H1 (cell line): ENCODE data around the gene NID1. TPM values are rescaled to one million over a fixed set of nuclear protein-coding genes. Genes with fewer than 3 reads are reported as not detected.

ENCODE experiments used
- ATF2 ChIP-seq: IDR thresholded peaks from 2 replicates; pipeline ENCODE4 v1.6.1; 2012; ENCODE audit warnings: low read length, inconsistent platforms
- CHD1 ChIP-seq: IDR thresholded peaks from 2 replicates; pipeline ENCODE4 v1.6.1; 2012; ENCODE audit warnings: low read depth, low read length, improper control_type of control experiment
- EZH2 ChIP-seq: fragments of 200-600 bp; sonication (generic); IDR thresholded peaks from 2 replicates; pipeline ENCODE4 v1.7.1; 2012; ENCODE audit warnings: low read depth, mild to moderate bottlenecking, moderate library complexity, low read length, inconsistent platforms; ENCODE audit not compliant: severe bottlenecking
- RAD21 ChIP-seq, 2 experiments: IDR thresholded peaks in 1 of 2; conservative IDR thresholded peaks in 1 of 2; 2 replicates each; pipeline ENCODE4 v1.6.1; 2011; ENCODE audit warnings: low read depth in 2 of 2, low read length in 2 of 2, improper control_type of control experiment in 1 of 2, inconsistent platforms in 1 of 2, mild to moderate bottlenecking in 1 of 2, moderate library complexity in 1 of 2
- SIRT6 ChIP-seq: IDR thresholded peaks from one replicate; pipeline ENCODE4 v1.7.1; 2012; ENCODE audit warnings: low read length, inconsistent platforms
- SP1 ChIP-seq: IDR thresholded peaks from 2 replicates; pipeline ENCODE4 v1.6.1; 2011; ENCODE audit warnings: low read depth, low read length
- TAF1 ChIP-seq: IDR thresholded peaks from 2 replicates; pipeline ENCODE4 v1.6.1; 2011; ENCODE audit warnings: mild to moderate bottlenecking, low read depth, low read length
- TAF7 ChIP-seq: optimal IDR thresholded peaks from 2 replicates; pipeline ENCODE3; 2011; ENCODE audit warnings: low read depth, mild to moderate bottlenecking, inconsistent platforms, low read length, moderate library complexity, borderline replicate concordance
- TCF12 ChIP-seq: IDR thresholded peaks from 2 replicates; pipeline ENCODE4 v1.6.1; 2011; ENCODE audit warnings: low read depth, mild to moderate bottlenecking, low read length
- polyA plus RNA-seq, 7 experiments: library from polyadenylated mRNA; depleted of rRNA in 3 of 7; stranded (reverse) in 5 of 7; unstranded in 2 of 7; fragments of >200 nt in 5 of 7; fragments of 200-250 nt in 2 of 7; gene quantifications; 1 replicate in 5 of 7; 2 replicates in 1 of 7; 4 replicates in 1 of 7; pipeline versions ENCODE4 v1.2.1 to v1.2.3, GENCODE V29; 2011 to 2013; ENCODE audit warnings: missing spikeins in 2 of 7, mixed read lengths in 2 of 7
- total RNA-seq: library from RNA; stranded (reverse); fragmentation: NEBNext Ultra II Directional; extraction: Animal tissue kit (Norgen Biotek cat#: 25700); gene quantifications from 2 replicates; pipeline ENCODE4 v1.2.1, GENCODE V29; 2021

Gene NID1
- total and polyA plus RNA-seq, 2 of the 8 experiments (the other 6 are each of a cell fraction or from before 2014, with no cell fraction given) = 20.9 to 25.4 TPM

- TF ChIP-seq TAF7 = no peak
- no peak for TF ChIP-seq CHD1
- TF ChIP-seq ATF2 = no peak
- TF ChIP-seq SP1 = no peak
- no peak for TF ChIP-seq TAF1
- no peak for TF ChIP-seq SIRT6
- TF ChIP-seq TCF12 = no peak
- TF ChIP-seq RAD21 (IDR thresholded peaks at IDR 0.05 in 1 of 2, conservative IDR thresholded peaks at IDR 0.05 in 1 of 2; ENCODE audit: low read depth in 2 of 2, low read length in 2 of 2) = no peak
- no peak for TF ChIP-seq EZH2
Measured at GRCh38 chr1:235986869-235987268, 78.0 kb downstream of the NID1 start (continued).
